M059J (cell line): ENCODE data around the gene KLHDC7A. TPM values are rescaled to one million over a fixed set of nuclear protein-coding genes. Genes with fewer than 3 reads are reported as not detected.
"Not testable (repeated sequence)": the region's sequence is repeated elsewhere in the genome, so short reads cannot be mapped to it uniquely, and the experiment has no call there.

Experiments
- DNase-seq: peaks from one replicate; pipeline ENCODE4 v3.0.0-alpha.2; 2012; ENCODE audit warnings: low read depth
- total RNA-seq: library from RNA; depleted of rRNA; stranded (reverse); fragments of >200 nt; shearing (Covaris generic); gene quantifications from 2 replicates; pipeline ENCODE4 v1.2.3, GENCODE V29; 2014; rRNA removed

KLHDC7A gene
- total RNA-seq = 0.05 TPM in 1 of 2 replicates, not detected in the other

GRCh38 chr1:18480315-18481189 lies at the start of gene KLHDC7A:
TSS of gene KLHDC7A (plus strand) at chr1:18480930. CDS start at chr1:18480982, 52 bp downstream.
- DNase-seq = peak; percentile 56

GRCh38 chr1:18434041-18434440 lies 46.7 kb upstream of the KLHDC7A start:
- no peak for DNase-seq

- no peak for DNase-seq
Observed at GRCh38 chr1:18440385-18441226, 40.1 kb upstream of the KLHDC7A start.

GRCh38 chr1:18443587-18444520 lies 36.9 kb upstream of the KLHDC7A start:
- no peak for DNase-seq

DNA sequence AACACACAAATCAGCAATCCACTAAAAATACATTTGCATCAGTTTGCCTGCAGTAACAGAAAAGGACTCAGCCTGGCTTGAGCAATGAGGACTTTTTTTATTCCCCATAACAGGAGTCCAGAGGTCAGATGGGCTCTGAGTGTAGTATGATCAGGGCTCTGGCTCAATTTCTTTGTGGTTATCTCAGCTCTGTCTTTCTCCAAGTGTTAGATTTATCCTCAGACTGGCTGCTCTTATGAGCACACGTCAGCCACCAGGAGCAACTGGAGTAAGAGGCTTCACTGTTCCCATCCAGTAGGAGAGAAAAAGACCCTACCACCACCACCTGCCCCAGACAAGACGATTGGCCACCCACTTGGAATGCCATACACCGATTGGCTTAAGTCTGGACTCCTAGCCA lies 36.2 kb upstream of the KLHDC7A start:
- DNase-seq = no peak

GRCh38 chr1:18446751-18447150 lies 34.0 kb upstream of the KLHDC7A start:
- DNase-seq = no peak

GRCh38 chr1:18447509-18448220 lies 33.1 kb upstream of the KLHDC7A start:
- DNase-seq = no peak

DNA sequence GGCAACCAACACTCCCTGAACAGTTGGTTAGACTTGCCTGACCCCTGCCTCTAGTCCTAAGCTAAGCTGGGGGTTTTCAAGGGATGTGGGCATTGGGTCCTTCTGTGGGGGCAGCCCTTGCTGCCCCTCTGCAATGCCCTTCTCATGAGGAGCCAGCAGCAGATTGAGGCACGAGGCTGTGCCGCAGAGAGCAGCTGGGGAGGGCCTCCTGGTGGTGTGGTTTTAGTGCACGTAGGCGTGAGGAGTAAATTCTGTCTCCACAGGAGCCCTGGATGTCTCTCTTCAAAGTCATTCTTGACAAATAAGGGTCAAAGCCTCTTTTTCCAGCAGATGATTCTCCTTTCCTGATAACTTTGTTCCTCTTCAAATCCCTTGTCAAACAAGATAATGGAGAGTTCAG lies 31.8 kb upstream of the KLHDC7A start:
- DNase-seq = no peak

DNA sequence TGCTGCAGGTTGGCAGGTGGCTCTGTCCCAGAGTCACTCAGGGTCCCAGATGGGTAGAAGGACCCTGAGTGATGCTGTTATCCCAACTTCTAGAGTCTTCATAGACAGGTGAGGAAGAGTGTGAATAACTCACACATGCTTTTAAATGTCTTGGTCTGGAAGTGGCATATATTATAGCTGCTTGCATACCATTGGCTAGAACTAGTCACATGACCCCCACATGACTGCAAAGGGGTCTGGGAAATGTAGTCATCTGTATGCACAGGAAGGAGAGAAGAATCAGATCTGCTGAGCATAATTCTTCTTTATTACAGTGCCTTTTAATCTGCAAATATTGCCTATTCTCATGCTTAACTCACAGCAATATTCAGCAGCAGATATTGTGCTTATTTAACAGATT lies 28.2 kb upstream of the KLHDC7A start:
- peak; percentile 7 for DNase-seq

GRCh38 chr1:18458133-18459092 lies 22.3 kb upstream of the KLHDC7A start:
- no peak for DNase-seq

- DNase-seq = no peak
Observed at GRCh38 chr1:18461656-18462055, 19.1 kb upstream of the KLHDC7A start.

DNA sequence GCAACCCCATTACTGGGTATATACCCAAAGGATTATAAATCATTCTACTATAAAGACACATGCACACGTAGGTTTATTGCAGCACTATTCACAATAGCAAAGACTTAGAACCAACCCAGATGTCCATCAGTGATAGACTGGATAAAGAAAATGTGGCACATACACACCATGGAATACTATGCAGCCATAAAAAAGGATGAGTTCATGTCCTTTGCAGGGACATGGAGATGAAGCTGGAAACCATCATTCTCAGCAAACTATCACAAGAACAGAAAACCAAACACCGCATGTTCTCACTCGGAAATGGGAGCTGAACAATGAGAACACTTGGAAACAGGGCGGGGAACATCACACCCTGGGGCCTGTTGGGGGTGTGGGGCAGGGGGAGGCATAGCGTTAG lies 18.2 kb upstream of the KLHDC7A start:
- DNase-seq = not testable (repeated sequence)

GRCh38 chr1:18463063-18463462 lies 17.7 kb upstream of the KLHDC7A start:
- no peak for DNase-seq

GRCh38 chr1:18463984-18464664 lies 16.6 kb upstream of the KLHDC7A start:
- no peak for DNase-seq

DNA sequence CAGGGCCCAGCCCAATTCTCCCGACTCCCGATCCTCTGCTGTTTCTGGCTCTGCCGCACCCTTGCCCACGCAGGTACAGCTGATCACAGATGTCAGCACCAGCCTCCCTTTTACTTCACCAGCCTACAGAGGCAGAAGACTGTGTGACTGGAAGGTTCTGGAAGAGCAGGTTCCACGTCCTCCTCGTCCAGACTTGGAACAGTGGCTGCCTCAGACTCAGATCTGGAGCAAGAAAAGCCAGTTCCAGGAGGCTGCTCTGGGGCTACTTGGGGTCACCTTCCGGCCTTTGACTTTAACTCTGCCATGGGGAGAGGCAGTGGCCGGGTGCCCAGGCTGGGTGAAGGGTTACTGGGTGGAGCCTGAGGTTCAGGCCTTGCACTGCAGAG lies 16.1 kb upstream of the KLHDC7A start:
- DNase-seq = no peak

DNA sequence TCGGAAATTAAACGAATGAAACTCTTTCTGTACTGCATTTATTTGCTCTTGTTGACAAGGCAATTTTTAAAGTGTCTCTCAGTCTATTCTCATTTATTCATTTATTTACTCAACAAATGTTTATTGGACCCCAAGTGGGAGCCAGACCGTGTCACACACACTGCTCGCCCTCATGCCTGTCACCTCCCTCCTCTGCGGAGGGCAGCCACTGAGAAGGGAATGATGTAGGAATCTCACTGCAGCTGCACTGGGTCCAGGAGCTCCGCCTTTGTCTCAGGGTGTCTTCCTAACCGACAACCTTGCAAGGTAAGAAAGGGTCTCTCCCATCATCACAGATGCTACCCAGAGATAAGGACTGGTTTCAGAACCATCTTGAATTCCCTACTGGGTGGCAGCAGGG lies 14.1 kb upstream of the KLHDC7A start:
- DNase-seq = no peak

DNA sequence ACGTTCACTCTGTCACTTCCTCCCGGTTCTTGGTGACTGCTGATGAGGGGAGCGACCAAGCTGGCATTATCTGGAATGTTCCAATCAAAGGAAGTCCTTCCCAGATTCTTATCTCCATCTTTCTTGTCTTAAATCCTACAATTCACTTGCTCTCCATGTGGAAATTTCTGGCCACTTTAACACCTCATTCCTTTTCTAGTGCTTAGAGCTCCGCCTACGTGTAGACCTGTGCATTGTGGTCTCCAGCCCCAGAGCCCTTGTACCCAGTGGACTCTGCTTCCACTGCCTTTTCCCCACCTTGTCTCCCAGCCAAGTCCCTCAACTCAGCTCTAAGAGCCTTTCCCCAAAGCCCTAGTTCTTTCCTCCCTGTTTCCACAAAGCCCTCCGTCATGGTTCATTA lies 12.2 kb upstream of the KLHDC7A start:
- DNase-seq = no peak

- DNase-seq = no peak
Observed at GRCh38 chr1:18469514-18469913, 11.2 kb upstream of the KLHDC7A start.

DNA sequence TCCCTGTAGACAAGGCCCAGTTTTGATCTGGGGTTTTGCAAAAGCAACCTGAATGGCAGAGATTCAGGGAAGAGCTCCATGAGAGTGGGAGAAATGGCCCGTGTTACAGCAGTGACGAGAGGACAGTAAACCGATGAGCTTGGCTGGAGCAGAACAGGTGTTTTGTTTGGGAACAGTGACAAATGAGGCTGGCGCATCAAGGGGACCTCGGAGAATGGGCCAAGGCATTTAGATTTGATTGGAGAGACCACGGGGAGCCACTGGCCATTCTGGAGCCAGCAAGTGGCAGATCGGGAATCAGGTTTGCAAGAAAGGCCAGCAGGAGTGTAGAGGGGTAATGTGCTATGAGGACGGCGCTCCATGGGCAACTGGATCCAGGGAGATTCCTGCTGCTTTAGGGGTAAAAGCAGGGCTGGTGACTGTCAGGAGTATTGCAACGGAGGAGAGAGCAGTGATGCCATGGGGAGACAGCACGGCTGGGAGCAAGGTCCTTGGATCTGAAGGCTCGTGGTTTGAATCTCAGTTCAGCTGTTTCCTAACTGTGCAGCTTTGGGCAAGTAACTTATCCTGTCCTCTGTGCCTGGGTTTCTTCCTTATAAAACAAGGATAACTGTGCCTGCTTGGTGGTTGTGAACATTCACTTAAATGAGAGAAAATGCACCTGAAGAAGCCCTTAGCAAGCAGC lies 9.9 kb upstream of the KLHDC7A start:
- DNase-seq = no peak
